Thoracic aorta (tissue), 2 donors: ENCODE measurements around the gene MUC5AC. TPM values are rescaled to one million over a fixed set of nuclear protein-coding genes. Genes with fewer than 3 reads are reported as not detected.

Experiments
- ATAC-seq: fragments of 150-250 bp; one replicate; pipeline ENCODE4 v1.8.0; 2017; ENCODE audit warnings: low read depth; ENCODE audit not compliant: insufficient number of reproducible peaks, low FRiP score
- DNase-seq: peaks from one replicate; pipeline ENCODE4 v3.0.0-alpha.2; 2020; ENCODE audit warnings: low spot score
- H3K27ac ChIP-seq, 2 donors: fragments of 200-600 bp; sonication (generic); 1 replicate in 1 of 2; 2 replicates in 1 of 2; pipeline ENCODE4 v1.5.1; 2016; ENCODE audit warnings: mild to moderate bottlenecking in 2 of 2, moderate library complexity in 2 of 2
- H3K27me3 ChIP-seq: fragments of 200-600 bp; sonication (generic); replicated peaks from 2 replicates; pipeline ENCODE4 v1.6.0; 2016; ENCODE audit warnings: mild to moderate bottlenecking; ENCODE audit not compliant: insufficient read depth
- H3K36me3 ChIP-seq: fragments of 200-600 bp; sonication (generic); one replicate; pipeline ENCODE4 v1.5.1; 2016
- H3K4me1 ChIP-seq, 2 donors: fragments of 200-600 bp; sonication (generic); 1 replicate in 1 of 2; 2 replicates in 1 of 2; pipeline versions ENCODE4 v1.5.1 to v1.6.0; 2016; ENCODE audit warnings: low read depth in 2 of 2, mild to moderate bottlenecking in 1 of 2; ENCODE audit not compliant: control insufficient read depth in 1 of 2
- H3K4me3 ChIP-seq: fragments of 200-600 bp; sonication (generic); 2 replicates; pipeline ENCODE4 v1.5.1; 2016; ENCODE audit warnings: mild to moderate bottlenecking
- H3K9me3 ChIP-seq: fragments of 200-600 bp; sonication (generic); 2 replicates; pipeline ENCODE4 v1.5.1; 2016
- CTCF ChIP-seq: fragments of 200-600 bp; sonication (generic); IDR thresholded peaks from one replicate; pipeline ENCODE4 v1.5.1; 2019; ENCODE audit warnings: antibody characterized with exemption
- total RNA-seq, 2 donors: library from RNA; depleted of rRNA; stranded (reverse); fragments of >200 nt; gene quantifications; one replicate each; pipeline versions ENCODE4 v1.1.0 to v1.2.3, GENCODE V29; 2016

The MUC5AC gene
- total RNA-seq, 2 donors from 2014 or later, result 45.9 TPM; not detected in 1

- TF ChIP-seq CTCF, result no peak
- DNase-seq (no peak), ATAC-seq (no peak)
- no peaks in the 10 kb centered on the region for H3K36me3 ChIP-seq
- H3K4me1 ChIP-seq, result no peaks in the 10 kb centered on the region
- H3K27ac ChIP-seq, result no peak overlapping the region
- H3K9me3 ChIP-seq, result no peaks in the 10 kb centered on the region
- no peaks in the 10 kb centered on the region for H3K27me3 ChIP-seq
- H3K4me3 ChIP-seq, result no peak overlapping the region
These were observed 69.9 kb downstream of the MUC5AC start for GRCh38 chr11:1227551-1228100.

- Histone ChIP-seq H3K27me3 (no peaks in the 10 kb centered on the region), H3K9me3 (no peaks in the 10 kb centered on the region), H3K36me3 (no peaks in the 10 kb centered on the region), H3K4me1 (no peaks in the 10 kb centered on the region), H3K4me3 (no peak overlapping the region), H3K27ac (no peak overlapping the region)
- DNase-seq (no peak), ATAC-seq (no peak)
- TF ChIP-seq CTCF, result no peak
These were observed 70.5 kb downstream of the MUC5AC start for GRCh38 chr11:1228101-1228821.

GRCh38 chr11:1228921-1229451 is 71.2 kb downstream of the MUC5AC start:
- H3K36me3 ChIP-seq, result no peaks in the 10 kb centered on the region
- no peak for DNase-seq
- no peaks in the 10 kb centered on the region for H3K4me1 ChIP-seq
- no peak for TF ChIP-seq CTCF
- H3K27me3 ChIP-seq, result no peaks in the 10 kb centered on the region
- H3K9me3 ChIP-seq, result no peaks in the 10 kb centered on the region
- no peak overlapping the region for H3K27ac ChIP-seq
- no peak for ATAC-seq
- H3K4me3 ChIP-seq, result no peak overlapping the region

- TF ChIP-seq CTCF, result no peak
- ATAC-seq (no peak), DNase-seq (no peak)
- H3K27me3 ChIP-seq, result no peaks in the 10 kb centered on the region
- no peaks in the 10 kb centered on the region for H3K4me1 ChIP-seq
- H3K4me3 ChIP-seq, result no peak overlapping the region
- H3K36me3 ChIP-seq, result no peaks in the 10 kb centered on the region
- no peak overlapping the region for H3K27ac ChIP-seq
- H3K9me3 ChIP-seq, result no peaks in the 10 kb centered on the region
These were observed 71.8 kb downstream of the MUC5AC start for GRCh38 chr11:1229471-1230120.

GRCh38 chr11:1230121-1230455 is 72.3 kb downstream of the MUC5AC start:
- no peak for TF ChIP-seq CTCF
- no peaks in the 10 kb centered on the region for H3K4me1 ChIP-seq
- H3K27ac ChIP-seq, result no peak overlapping the region
- ATAC-seq (no peak), DNase-seq (no peak)
- H3K9me3 ChIP-seq, result no peaks in the 10 kb centered on the region
- H3K4me3 ChIP-seq, result no peak overlapping the region
- H3K27me3 ChIP-seq, result no peaks in the 10 kb centered on the region
- no peaks in the 10 kb centered on the region for H3K36me3 ChIP-seq
